GM21723 (cell line): Measurements from ENCODE around the gene REG1B.
"Not testable (repeated sequence)": the region's sequence is repeated elsewhere in the genome, so short reads cannot be mapped to it uniquely, and the experiment has no call there.

ENCODE experiments used
- ATAC-seq: cut with Tn5 transposase; IDR thresholded peaks from one replicate; pipeline ENCODE4 v1.9.1; 2021; ENCODE audit warnings: mild to moderate bottlenecking, moderate library complexity; ENCODE audit not compliant: unreplicated experiment

The REG1B gene

GRCh38 chr2:79085382-79085781 lies 2.4 kb downstream of the REG1B start:
- ATAC-seq = no peak

GRCh38 chr2:79084495-79085135 lies 3.2 kb downstream of the REG1B start:
- ATAC-seq = no peak

GRCh38 chr2:79083597-79084251 lies 4.1 kb downstream of the REG1B start:
- no peak for ATAC-seq

GRCh38 chr2:79082987-79083386 lies 4.8 kb downstream of the REG1B start:
- ATAC-seq = no peak

- ATAC-seq = no peak
Measured at GRCh38 chr2:79071078-79071477, 16.7 kb downstream of the REG1B start.

- ATAC-seq = no peak
Measured at GRCh38 chr2:79065201-79065600, 22.6 kb downstream of the REG1B start.

GRCh38 chr2:79054769-79055168 lies 33.0 kb downstream of the REG1B start:
- not testable (repeated sequence) for ATAC-seq

GRCh38 chr2:79053486-79053885 lies 34.3 kb downstream of the REG1B start:
- not testable (repeated sequence) for ATAC-seq

- ATAC-seq = no peak
Measured at GRCh38 chr2:79041032-79041448, 46.8 kb downstream of the REG1B start.

GRCh38 chr2:79039944-79040343 lies 47.8 kb downstream of the REG1B start:
- no peak for ATAC-seq
